Measurements from ENCODE around the gene MDN1.

MDN1 gene

DNA sequence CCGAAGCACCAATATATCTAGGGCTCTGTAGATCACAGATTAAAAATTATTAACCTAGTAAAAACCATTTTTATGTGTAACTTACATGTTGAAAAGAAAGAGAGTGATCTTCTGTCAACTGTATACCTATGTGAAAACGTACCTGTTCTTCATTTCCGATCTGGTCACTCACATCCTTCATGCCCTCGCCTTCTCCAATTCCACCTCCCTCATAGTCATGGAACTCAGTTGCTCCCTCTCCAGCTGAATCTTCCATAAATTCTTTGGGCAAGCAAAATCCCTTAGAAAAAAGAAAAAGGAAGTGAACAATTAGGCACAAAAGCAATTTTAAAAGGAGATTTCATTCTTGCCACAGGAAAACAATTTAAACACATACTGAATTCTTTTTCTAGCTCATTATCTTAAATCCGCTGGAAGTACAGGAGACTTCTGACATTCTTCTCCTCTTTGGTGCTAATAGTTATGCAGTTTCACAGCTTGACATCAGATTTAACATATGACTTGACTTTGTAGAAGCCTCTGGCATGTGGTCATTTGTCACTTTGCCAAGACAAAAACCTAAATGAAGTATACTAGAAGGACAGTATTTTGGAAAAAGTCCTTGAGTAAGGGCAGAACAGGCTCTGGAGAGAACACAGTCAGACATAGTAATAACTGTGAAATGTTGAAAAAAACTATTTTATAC lies 151.6 kb downstream of the MDN1 start:
- Histone ChIP-seq H3K36me3 (ENCODE audit: control insufficient read depth, insufficient read depth, low read length) (peaks cover 1% of the 10 kb centered on the region), H3K4me3 (replicated peaks; ENCODE audit: low read depth, low read length) (no peak overlapping the region), H3K27me3 (replicated peaks; ENCODE audit: control insufficient read depth, insufficient read depth, low read length) (no peaks in the 10 kb centered on the region)
- DNase-seq (ENCODE audit: extremely low read depth, insufficient read length) = no peak
- TF ChIP-seq, protein P1, sequence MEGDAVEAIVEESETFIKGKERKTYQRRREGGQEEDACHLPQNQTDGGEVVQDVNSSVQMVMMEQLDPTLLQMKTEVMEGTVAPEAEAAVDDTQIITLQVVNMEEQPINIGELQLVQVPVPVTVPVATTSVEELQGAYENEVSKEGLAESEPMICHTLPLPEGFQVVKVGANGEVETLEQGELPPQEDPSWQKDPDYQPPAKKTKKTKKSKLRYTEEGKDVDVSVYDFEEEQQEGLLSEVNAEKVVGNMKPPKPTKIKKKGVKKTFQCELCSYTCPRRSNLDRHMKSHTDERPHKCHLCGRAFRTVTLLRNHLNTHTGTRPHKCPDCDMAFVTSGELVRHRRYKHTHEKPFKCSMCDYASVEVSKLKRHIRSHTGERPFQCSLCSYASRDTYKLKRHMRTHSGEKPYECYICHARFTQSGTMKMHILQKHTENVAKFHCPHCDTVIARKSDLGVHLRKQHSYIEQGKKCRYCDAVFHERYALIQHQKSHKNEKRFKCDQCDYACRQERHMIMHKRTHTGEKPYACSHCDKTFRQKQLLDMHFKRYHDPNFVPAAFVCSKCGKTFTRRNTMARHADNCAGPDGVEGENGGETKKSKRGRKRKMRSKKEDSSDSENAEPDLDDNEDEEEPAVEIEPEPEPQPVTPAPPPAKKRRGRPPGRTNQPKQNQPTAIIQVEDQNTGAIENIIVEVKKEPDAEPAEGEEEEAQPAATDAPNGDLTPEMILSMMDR (IDR thresholded peaks at IDR 0.05; ENCODE audit: insufficient read depth, low read length, poor library complexity, severe bottlenecking) = no peak

DNA sequence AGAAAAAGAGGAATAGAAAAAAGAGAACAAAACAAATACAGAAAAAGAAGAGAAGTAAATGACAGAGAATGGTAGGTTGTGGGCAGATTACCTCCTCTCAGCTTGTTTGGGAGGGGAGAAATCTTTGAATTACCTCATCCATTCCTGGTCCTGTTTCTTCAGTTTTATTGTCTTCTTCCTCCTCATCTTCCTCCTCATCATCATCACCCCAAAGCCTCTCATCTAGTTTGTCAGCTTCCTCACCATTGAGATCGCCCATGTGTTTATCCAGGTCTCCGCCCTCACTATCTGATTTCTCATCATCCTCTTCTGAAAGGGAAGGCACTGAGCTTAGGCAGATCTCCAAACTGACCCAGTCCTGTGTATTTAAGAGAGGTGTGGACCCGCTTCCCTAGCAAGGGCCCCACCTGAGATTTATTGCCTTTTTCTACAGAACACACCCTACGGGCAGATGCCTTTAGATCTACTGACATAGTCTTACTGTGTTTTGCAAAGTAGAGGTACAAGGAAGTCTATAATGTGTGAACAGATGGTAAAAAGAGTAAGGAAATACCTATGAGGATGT lies 156.9 kb downstream of the MDN1 start:
- TF ChIP-seq, protein P1 (IDR thresholded peaks at IDR 0.05; ENCODE audit: insufficient read depth, low read length, poor library complexity, severe bottlenecking) = no peak
- no peak for DNase-seq (ENCODE audit: extremely low read depth, insufficient read length)
- peaks cover 20% of the 10 kb centered on the region for H3K36me3 ChIP-seq (ENCODE audit: control insufficient read depth, insufficient read depth, low read length)
- H3K27me3 ChIP-seq (replicated peaks; ENCODE audit: control insufficient read depth, insufficient read depth, low read length) = no peaks in the 10 kb centered on the region
- no peak overlapping the region for H3K4me3 ChIP-seq (replicated peaks; ENCODE audit: low read depth, low read length)

DNA sequence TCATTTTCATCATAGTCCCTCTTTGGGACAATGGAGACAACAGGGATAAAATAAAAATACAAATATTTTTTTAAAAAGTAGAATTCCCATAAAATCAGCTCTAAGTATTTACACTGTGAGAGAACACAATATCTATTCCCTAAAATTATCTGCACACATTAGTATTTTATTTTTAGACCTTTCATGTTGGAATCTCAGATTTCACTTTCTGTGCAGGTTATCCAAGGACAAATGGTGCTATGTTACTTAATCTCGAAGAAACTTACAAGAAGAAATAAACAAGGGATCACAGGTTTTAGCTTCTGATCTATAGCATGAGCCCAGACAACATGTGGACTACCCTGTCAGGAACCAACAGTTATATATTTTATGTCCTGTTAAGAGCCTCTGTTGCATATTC lies 158.0 kb downstream of the MDN1 start:
- Histone ChIP-seq H3K36me3 (ENCODE audit: control insufficient read depth, insufficient read depth, low read length) (peaks cover 22% of the 10 kb centered on the region), H3K27me3 (replicated peaks; ENCODE audit: control insufficient read depth, insufficient read depth, low read length) (no peaks in the 10 kb centered on the region), H3K4me3 (replicated peaks; ENCODE audit: low read depth, low read length) (no peak overlapping the region)
- TF ChIP-seq, protein P1 (IDR thresholded peaks at IDR 0.05; ENCODE audit: insufficient read depth, low read length, poor library complexity, severe bottlenecking) = no peak
- no peak for DNase-seq (ENCODE audit: extremely low read depth, insufficient read length)

DNA sequence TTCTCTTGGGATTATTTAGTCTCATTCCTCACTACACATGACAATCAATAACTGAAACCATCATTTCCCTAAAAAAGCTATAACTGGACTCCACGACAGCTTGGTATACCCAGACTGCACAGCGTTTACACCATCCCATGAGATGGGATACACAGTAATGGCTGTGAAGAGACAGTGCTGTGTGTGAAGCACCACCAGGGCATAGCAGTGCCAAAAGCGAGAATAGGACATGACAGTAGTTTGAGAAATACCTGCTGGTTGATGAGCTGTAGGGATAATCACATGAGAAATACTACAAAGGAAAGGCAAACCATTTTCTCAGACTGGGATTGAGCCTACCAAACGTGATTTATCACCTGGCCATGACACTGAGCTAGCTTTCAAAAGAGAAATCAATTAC lies 158.6 kb downstream of the MDN1 start:
- Histone ChIP-seq H3K27me3 (replicated peaks; ENCODE audit: control insufficient read depth, insufficient read depth, low read length) (no peaks in the 10 kb centered on the region), H3K36me3 (ENCODE audit: control insufficient read depth, insufficient read depth, low read length) (peaks cover 23% of the 10 kb centered on the region), H3K4me3 (replicated peaks; ENCODE audit: low read depth, low read length) (no peak overlapping the region)
- TF ChIP-seq, protein P1 (IDR thresholded peaks at IDR 0.05; ENCODE audit: insufficient read depth, low read length, poor library complexity, severe bottlenecking) = no peak
- no peak for DNase-seq (ENCODE audit: extremely low read depth, insufficient read length)

DNA sequence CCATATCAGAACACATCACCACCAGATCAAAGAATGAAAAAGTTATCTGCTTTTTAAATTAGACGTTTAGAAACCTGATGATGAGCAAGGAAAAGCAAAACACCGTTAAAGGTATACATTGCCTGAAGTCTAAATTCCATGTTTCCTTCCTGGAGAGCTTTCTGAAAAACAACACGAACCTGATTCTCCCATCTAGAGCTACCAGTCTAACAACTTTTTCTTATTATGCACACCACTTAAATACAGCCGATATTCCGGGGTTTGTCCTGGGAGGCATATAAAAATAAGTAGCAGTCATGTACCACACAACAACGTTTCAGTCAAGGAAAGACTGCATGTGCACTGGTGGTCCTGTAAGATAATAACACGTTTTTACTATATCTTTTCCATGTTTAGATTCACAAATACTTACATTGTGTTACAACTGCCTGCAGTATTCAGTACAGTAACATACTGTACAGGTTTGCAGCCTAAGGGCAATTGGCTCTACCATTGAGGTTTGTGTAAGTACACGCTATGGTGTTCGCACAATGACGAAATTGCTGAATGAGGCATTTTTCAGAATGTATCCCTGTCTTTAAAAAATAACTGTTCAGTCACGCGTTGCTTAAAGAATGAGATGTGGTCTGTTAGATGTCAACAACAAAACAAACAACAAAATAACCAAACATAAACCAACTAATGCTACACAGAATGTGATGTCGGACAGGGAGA lies 162.0 kb downstream of the MDN1 start:
- Histone ChIP-seq H3K36me3 (ENCODE audit: control insufficient read depth, insufficient read depth, low read length) (peaks cover 27% of the 10 kb centered on the region), H3K27me3 (replicated peaks; ENCODE audit: control insufficient read depth, insufficient read depth, low read length) (no peaks in the 10 kb centered on the region), H3K4me3 (replicated peaks; ENCODE audit: low read depth, low read length) (no peak overlapping the region)
- no peak for DNase-seq (ENCODE audit: extremely low read depth, insufficient read length)
- TF ChIP-seq, protein P1 (IDR thresholded peaks at IDR 0.05; ENCODE audit: insufficient read depth, low read length, poor library complexity, severe bottlenecking) = no peak
